HG03095 (cell line): ENCODE measurements around the gene ERP27.

Source experiments
- ATAC-seq: cut with Tn5 transposase; IDR thresholded peaks from one replicate; pipeline ENCODE4 v1.9.1; 2021; ENCODE audit warnings: moderate library complexity; ENCODE audit not compliant: unreplicated experiment

ERP27 gene

GRCh38 chr12:14905269-14906004 is 32.9 kb downstream of the ERP27 start:
- no peak for ATAC-seq

GRCh38 chr12:14904854-14905253 is 33.5 kb downstream of the ERP27 start:
- ATAC-seq = no peak

DNA sequence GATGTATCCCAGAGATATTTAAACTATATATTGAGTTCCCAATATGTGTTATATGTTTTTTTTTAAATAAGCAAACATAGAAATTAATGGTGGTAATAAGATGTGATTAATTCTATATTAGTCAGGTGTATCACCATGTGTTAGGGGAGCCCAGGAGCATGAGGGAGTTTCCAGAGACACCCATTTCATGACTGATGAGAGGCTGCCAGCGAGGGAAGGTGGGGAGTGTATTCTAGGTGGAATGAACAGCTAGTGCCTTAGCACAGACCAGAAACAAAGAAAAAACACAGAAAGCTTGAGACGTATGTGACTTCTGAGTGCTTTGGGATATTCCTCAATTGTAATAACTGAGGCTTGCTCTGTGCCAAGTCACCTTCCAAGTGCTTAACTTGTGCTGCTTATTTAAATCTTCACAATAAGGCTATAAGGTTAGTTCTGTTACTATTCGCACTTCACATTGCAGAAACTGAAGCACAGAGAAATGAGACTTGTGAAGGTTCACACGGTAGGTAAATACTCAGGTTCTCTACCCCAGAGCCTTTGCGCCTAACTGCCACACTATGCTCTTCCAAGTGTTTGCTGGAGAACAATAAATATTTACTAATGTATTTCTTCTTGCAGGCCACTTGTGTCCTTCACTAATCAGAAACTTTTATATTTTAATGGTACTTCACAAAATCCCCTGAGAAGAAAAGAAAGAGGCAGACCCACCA is 34.8 kb downstream of the ERP27 start:
- ATAC-seq = no peak

- ATAC-seq = no peak
These were observed 35.9 kb downstream of the ERP27 start for GRCh38 chr12:14902465-14902864.

- no peak for ATAC-seq
These were observed 37.1 kb downstream of the ERP27 start for GRCh38 chr12:14901228-14901562.

DNA sequence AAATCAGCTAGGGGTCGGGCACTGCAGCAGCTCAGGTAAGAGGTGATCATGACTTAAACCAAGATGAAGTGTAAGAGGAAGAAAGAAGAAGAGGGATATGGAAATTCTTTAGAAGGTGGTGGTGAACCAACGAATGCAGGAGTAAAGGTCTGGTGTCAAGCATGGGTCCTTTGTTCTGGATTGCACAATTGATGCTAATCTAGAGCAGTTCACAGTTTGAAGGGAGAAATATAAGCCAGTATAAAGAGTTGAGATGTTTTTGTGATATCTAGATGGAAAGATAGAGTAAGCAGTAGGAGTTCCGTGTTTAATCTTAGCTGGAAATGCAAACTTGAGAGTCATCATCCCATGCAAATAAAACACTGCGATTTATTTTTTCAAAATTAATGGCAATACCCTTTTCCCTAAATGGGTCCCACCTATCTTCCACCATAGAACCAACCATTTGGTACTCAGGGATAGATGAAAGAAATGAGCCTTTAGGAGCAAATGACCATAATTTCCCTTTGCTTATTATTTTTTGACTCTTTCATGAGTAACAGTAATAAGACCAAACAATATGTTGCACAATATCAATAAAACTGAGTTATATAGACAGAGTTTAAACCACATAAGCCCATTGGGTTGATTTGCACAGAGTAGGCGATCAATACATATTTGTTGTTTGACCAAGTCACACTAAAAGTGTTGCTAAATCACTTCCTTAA is 37.7 kb downstream of the ERP27 start:
- ATAC-seq = no peak

DNA sequence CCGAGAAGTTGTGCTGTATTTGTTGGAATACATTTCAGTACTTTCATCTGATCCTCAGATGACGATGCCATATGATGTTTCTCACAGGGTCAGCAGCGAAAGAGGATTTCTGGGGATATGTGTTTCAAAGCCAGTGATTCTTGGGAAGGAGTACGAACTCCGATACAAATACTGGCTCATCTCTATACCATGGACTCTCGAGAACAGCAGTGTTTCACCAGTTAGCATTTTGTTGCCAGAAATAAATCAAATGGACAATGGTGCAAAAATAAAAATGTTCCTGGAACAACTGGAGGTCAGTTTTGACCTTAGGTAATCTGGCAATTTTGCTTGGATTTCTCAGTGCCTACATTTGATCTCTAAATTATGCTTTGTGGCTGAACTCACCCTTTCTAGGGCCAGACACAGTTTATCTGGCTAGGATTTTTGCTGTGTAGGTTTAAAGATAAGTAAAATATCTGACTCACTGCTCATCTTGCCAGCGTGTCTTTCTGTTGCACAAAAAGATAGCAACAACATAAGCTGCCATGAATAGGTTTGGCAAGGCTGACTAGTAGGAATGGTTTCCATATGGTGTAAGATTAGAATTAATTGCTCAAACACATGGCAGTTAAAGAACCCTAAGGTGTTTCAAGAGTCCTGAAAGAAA is 41.7 kb downstream of the ERP27 start:
- no peak for ATAC-seq

DNA sequence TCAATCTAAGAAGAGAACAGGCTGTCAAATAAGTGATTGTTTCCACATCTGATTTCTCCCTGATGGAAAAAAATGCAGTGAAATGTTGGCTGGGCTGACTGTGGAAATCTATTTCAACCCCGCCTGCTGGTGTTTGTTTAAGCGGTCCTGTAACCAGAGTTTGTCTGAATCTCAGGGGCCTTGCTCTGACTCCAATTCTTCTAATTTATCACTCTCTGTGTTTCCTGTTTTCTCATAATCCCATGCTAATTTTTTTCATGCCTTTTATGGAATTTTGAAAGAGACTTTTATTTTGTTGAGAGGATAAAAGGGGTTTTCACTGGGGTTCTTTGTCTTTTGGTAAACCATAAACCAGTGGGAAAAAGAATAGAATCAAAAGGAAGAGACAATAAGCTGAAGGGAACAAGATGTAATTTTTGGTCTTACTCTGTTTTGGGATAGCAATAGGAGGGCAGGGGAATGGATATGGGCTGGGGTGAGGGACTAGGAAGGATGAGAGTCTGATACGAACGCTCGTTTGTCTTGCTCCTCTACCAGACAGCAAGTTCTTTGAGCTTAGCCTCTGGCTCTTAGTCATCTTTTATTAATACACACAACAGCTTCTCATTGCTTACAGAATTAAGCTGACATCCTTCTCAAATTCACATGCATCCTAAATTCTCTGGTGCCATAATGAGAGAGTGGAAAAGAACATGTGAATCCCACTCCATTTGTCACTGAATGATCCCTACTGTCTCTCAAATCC is 44.7 kb downstream of the ERP27 start:
- ATAC-seq = no peak

- ATAC-seq = no peak
These were observed 45.4 kb downstream of the ERP27 start for GRCh38 chr12:14892726-14893505.

DNA sequence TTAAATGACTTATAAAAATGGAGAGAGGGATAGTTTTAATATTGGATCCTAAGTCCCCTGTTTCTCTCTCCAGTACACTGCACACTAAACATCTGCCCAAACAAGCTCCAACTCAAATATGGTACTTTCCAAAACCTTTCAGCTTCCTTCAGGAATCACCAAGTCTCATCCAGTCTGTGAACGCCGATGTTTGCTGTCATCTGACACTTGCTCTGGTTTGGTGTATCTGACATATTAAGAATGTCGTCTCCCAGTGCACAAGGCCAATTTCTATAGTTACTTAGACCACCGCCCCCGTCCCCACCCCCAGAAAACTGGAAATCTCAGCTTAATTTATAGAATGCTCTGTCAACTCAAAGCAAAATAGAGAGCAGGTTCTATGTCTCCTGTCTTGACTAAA is 47.6 kb downstream of the ERP27 start:
- no peak for ATAC-seq

DNA sequence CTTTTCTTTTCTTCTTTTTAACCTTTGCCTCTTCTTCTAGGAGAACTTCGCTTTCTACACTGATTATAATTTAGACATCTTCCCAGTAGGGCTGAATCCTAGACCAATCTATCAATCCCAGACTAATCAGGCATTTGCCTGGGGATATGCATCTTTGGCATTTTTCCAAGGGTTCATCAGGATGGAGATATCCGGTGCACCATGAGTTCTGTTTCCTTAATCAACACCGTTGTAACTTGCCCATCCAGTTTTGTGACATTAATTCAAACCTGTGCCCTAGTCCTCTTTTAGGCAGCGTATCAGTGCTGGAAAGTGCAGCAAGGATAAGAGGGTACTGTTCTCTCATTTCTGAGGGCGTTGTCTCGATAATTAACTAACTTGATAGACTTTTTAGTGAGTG is 52.1 kb downstream of the ERP27 start:
- no peak for ATAC-seq

DNA sequence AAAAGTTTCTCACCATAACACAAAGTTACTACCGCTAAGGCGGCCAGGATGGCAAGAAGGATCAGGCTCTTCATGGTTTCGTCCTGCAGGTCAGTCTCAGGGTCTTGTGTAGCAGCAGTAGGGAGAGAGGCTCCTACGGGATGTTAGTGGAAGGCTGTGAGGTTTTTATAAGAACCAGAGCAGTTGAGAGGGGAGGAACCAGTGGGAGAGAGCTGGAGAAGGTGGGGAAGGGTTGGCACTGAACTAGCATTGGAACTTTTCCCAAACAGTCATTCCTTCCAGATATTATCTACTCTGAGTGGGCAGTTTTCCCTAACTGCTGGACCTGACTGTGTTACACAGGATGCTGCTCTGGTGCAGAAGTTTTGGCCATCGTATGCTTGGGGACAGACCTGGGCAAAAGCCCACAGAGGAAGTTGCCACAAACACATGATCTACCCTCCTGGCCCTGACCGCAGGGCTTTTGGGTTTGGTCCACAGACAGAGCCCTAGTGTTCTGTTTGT is 52.6 kb downstream of the ERP27 start, which contains the start of gene MGP:
MGP (minus strand) TSS at position 137 of the 504 bp plus-strand sequence; CDS start at position 74, 63 bp downstream.
- ATAC-seq = no peak

DNA sequence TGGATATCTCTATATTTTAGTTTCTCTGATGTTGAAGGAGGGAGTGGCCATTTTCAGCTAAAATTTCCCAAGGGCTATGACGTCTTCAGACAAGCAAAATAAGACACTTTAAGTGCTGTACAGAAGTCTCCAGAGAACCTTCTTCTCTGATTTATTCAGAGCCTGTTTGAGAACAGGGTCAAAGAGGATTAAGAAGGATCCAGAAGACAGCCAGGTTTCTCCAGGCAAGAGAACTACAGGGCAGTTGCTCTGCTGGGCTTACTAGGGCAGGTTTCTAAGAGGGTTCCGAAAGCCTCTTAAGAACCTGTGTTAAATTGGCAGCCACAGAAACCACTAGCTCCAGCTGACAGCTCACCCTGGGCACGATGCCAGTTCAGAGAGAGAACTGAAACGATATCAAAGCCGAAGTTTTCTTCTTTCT is 53.9 kb downstream of the ERP27 start:
- no peak for ATAC-seq

- no peak for ATAC-seq
These were observed 54.7 kb downstream of the ERP27 start for GRCh38 chr12:14883686-14884085.

- no peak for ATAC-seq
These were observed 57.4 kb downstream of the ERP27 start for GRCh38 chr12:14880890-14881453.

GRCh38 chr12:14879222-14879933 is 59.0 kb downstream of the ERP27 start:
- ATAC-seq = no peak

GRCh38 chr12:14878488-14878887 is 59.8 kb downstream of the ERP27 start:
- ATAC-seq = no peak

DNA sequence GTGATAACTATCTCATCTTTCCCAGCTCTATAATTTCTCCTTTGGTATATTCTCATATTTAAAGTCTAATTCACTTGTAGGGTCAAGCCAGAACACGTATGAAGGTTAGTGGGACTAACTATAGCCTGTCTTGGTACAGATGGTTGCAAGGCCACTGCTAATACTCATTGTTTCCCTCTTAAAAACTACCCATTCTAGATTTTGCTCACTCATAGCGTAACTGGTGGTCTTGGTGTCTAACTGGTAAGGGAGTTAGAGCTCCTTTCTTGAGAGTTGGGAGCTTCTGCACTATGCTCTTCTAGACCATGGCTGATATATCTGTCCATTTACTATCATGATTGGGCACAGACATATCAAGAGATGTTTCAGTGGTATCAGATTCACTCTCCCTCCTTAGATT is 61.5 kb downstream of the ERP27 start:
- no peak for ATAC-seq

GRCh38 chr12:14874882-14875281 is 63.5 kb downstream of the ERP27 start:
- no peak for ATAC-seq
